Sigmoid colon (tissue), 7 donors: ENCODE data around the gene FILIP1. TPM values are rescaled to one million over a fixed set of nuclear protein-coding genes. Genes with fewer than 3 reads are reported as not detected.
A peak's percentile ranks its signal among the peaks of the same experiment; 100 is the strongest.

Source experiments
- DNase-seq: peaks from one replicate; pipeline ENCODE4 v3.0.0-alpha.2; 2019
- H3K27ac ChIP-seq, 4 donors: fragments of 200-600 bp; sonication (generic); one replicate each; pipeline ENCODE4 v1.5.1; 2016 to 2019; ENCODE audit warnings: mild to moderate bottlenecking in 1 of 4
- H3K27me3 ChIP-seq, 3 donors: fragments of 200-600 bp; sonication (generic); one replicate each; pipeline ENCODE4 v1.5.1; 2019; ENCODE audit warnings: mild to moderate bottlenecking in 1 of 3
- H3K36me3 ChIP-seq, 4 donors: fragments of 200-600 bp; sonication (generic); one replicate each; pipeline ENCODE4 v1.5.1; 2016 to 2019
- H3K4me1 ChIP-seq, 4 donors: fragments of 200-600 bp; sonication (generic); one replicate each; pipeline ENCODE4 v1.5.1; 2017 to 2019
- H3K4me3 ChIP-seq, 4 donors: fragments of 200-600 bp; sonication (generic); one replicate each; pipeline ENCODE4 v1.5.1; 2017 to 2019; ENCODE audit warnings: mild to moderate bottlenecking in 2 of 4, moderate library complexity in 1 of 4
- H3K9me3 ChIP-seq, 4 donors: fragments of 200-600 bp in 3 of 4; sonication (generic) in 3 of 4; one replicate each; pipeline versions ENCODE4 v1.5.1 to v1.6.1; 2013 to 2019
- CTCF ChIP-seq, 4 experiments: fragments of 450-650 bp in 3 of 4; fragments of 200-600 bp in 1 of 4; IDR thresholded peaks; one replicate each; pipeline ENCODE4 v1.5.1; 2016 to 2019; ENCODE audit warnings: antibody characterized with exemption in 4 of 4, mild to moderate bottlenecking in 3 of 4, moderate library complexity in 2 of 4
- EP300 ChIP-seq, 4 donors: sonication (generic); formaldehyde crosslinking; IDR thresholded peaks; one replicate each; pipeline ENCODE4 v1.6.1; 2017; ENCODE audit warnings: antibody characterized with exemption in 4 of 4
- POLR2A ChIP-seq, 2 donors: fragments of 450-650 bp; IDR thresholded peaks; one replicate each; pipeline ENCODE4 v1.6.1; 2016; ENCODE audit warnings: antibody characterized with exemption in 2 of 2, mild to moderate bottlenecking in 2 of 2, moderate library complexity in 2 of 2
- POLR2AphosphoS5 ChIP-seq, 4 donors: sonication (generic); formaldehyde crosslinking; IDR thresholded peaks; one replicate each; pipeline ENCODE4 v1.6.1; 2017; ENCODE audit warnings: antibody characterized with exemption in 4 of 4
- WGBS, 2 donors: extraction: QIAGEN DNeasy Blood & Tissue Kit; methylation state at CpG; one replicate each; pipeline ENCODE4 v1.1.7; 2013; 5-methylcytosine and 5-hydroxymethylcytosine counted together
- intact Hi-C: fragments of 100-400 bp; cut with DNase I; formaldehyde crosslinking; loops from one replicate; pipeline ENCODE4 v1.15.1; 2023
- polyA plus RNA-seq, 3 donors: library from polyadenylated mRNA; stranded (reverse); fragments of 200-250 nt; gene quantifications; one replicate each; pipeline ENCODE4 v1.2.3, GENCODE V29; 2013
- total RNA-seq, 4 donors: library from RNA; depleted of rRNA; stranded (reverse); fragments of >200 nt; gene quantifications; one replicate each; pipeline ENCODE4 v1.1.0, GENCODE V29; 2016
- donor health status: healthy with polysubstance abuse.
- donor health status: Bipolar disorder and iron deficiency.
- donor health status: healthy.

Gene FILIP1
- total and polyA plus RNA-seq, 7 donors: 0.46 to 72.8 (median 47.1) TPM

- H3K27ac ChIP-seq: peak overlapping the region; percentile 49 to 84 (median 74)
- peaks cover 0 to 41% (median 28%) of the 10 kb centered on the region in 4 donors for H3K4me1 ChIP-seq
- TF ChIP-seq EP300 (IDR thresholded peaks at IDR 0.05) (no peak), CTCF (IDR thresholded peaks at IDR 0.05) (peak in 1 of 4 experiments; percentile 24), POLR2AphosphoS5 (IDR thresholded peaks at IDR 0.05) (peak in 2 of 4 donors; percentile 6 to 35)
- H3K27me3 ChIP-seq: no peaks in the 10 kb centered on the region
- WGBS, 2 donors: 2 to 8% methylated on average over 24 of the region's 24 CpGs
- intact Hi-C loops: loop anchor here (5.0 kb wide), 2 partner anchors 42 to 82 kb away; no protein-coding TSS in a partner anchor
- peak overlapping the region; percentile 6 to 41 (median 34) for H3K4me3 ChIP-seq
- H3K36me3 ChIP-seq: peaks cover 0 to 11% (median 0%) of the 10 kb centered on the region in 4 donors
- no peak for DNase-seq
- H3K9me3 ChIP-seq: no peaks in the 10 kb centered on the region
Observed at GRCh38 chr6:75349262-75349984, 144.2 kb downstream of the FILIP1 start.

- Histone ChIP-seq H3K27me3 (no peaks in the 10 kb centered on the region), H3K4me3 (peak overlapping the region in 3 of 4 donors; percentile 32 to 41 (median 35)), H3K36me3 (peaks cover 0 to 16% (median 0%) of the 10 kb centered on the region in 4 donors), H3K27ac (peak overlapping the region; percentile 49 to 84 (median 74)), H3K9me3 (no peaks in the 10 kb centered on the region), H3K4me1 (peaks cover 0 to 41% (median 28%) of the 10 kb centered on the region in 4 donors)
- intact Hi-C loops: loop anchor here (5.0 kb wide), 2 partner anchors 42 to 82 kb away; no protein-coding TSS in a partner anchor
- no peak for TF ChIP-seq POLR2A (IDR thresholded peaks at IDR 0.05)
- no peak for TF ChIP-seq POLR2AphosphoS5 (IDR thresholded peaks at IDR 0.05)
- TF ChIP-seq EP300 (IDR thresholded peaks at IDR 0.05): no peak
- no peak for TF ChIP-seq CTCF (IDR thresholded peaks at IDR 0.05)
- no peak for DNase-seq
Observed at GRCh38 chr6:75348882-75349261, 144.7 kb downstream of the FILIP1 start.

- no peaks in the 10 kb centered on the region for H3K27me3 ChIP-seq
- no peaks in the 10 kb centered on the region for H3K9me3 ChIP-seq
- intact Hi-C loops: loop anchor here (5.0 kb wide), 2 partner anchors 41 to 81 kb away; no protein-coding TSS in a partner anchor
- peak in 3 of 4 donors; percentile 50 to 65 (median 52) for TF ChIP-seq POLR2AphosphoS5 (IDR thresholded peaks at IDR 0.05)
- TF ChIP-seq EP300 (IDR thresholded peaks at IDR 0.05): peak in 1 of 4 donors; percentile 60
- no peak for TF ChIP-seq CTCF (IDR thresholded peaks at IDR 0.05)
- TF ChIP-seq POLR2A (IDR thresholded peaks at IDR 0.05): no peak
- no peak for DNase-seq
- H3K4me1 ChIP-seq: peaks cover 0 to 41% (median 28%) of the 10 kb centered on the region in 4 donors
- 83 to 92% methylated on average over 2 of the region's 2 CpGs for WGBS, 2 donors
- H3K4me3 ChIP-seq: no peak overlapping the region
- H3K27ac ChIP-seq: peak overlapping the region in 3 of 4 donors; percentile 73 to 84 (median 75)
- peaks cover 0 to 23% (median 0%) of the 10 kb centered on the region in 4 donors for H3K36me3 ChIP-seq
Observed at GRCh38 chr6:75347898-75348610, 145.5 kb downstream of the FILIP1 start.

GRCh38 chr6:75345413-75345812 lies 148.2 kb downstream of the FILIP1 start:
- H3K36me3 ChIP-seq: peaks cover 0 to 15% (median 0%) of the 10 kb centered on the region in 4 donors
- no peaks in the 10 kb centered on the region for H3K9me3 ChIP-seq
- DNase-seq: no peak
- WGBS, 2 donors: 89 to 93% methylated on average over 9 of the region's 9 CpGs
- no peak overlapping the region for H3K4me3 ChIP-seq
- TF ChIP-seq CTCF (IDR thresholded peaks at IDR 0.05) (no peak), EP300 (IDR thresholded peaks at IDR 0.05) (no peak), POLR2AphosphoS5 (IDR thresholded peaks at IDR 0.05) (no peak), POLR2A (IDR thresholded peaks at IDR 0.05) (no peak)
- H3K27me3 ChIP-seq: no peaks in the 10 kb centered on the region
- H3K27ac ChIP-seq: no peak overlapping the region
- intact Hi-C loops: loop anchor here (5.0 kb wide), 2 partner anchors 38 to 78 kb away; no protein-coding TSS in a partner anchor
- peaks cover 0 to 34% (median 28%) of the 10 kb centered on the region in 4 donors for H3K4me1 ChIP-seq
